T-cell (primary cell): Measurements from ENCODE around the gene ANKS1A. TPM values are rescaled to one million over a fixed set of nuclear protein-coding genes. Genes with fewer than 3 reads are reported as not detected.

ENCODE experiments used
- total RNA-seq, 35 experiments: library from RNA in 6 of 35; stranded (reverse) in 6 of 35; fragments of 120-200 nt in 1 of 35; gene quantifications; one replicate each; pipeline versions ENCODE4 v1.2.1 to v1.2.4 and lab custom pipeline; 2013 to 2026

Gene ANKS1A
- total RNA-seq, 5 donors from 2014 or later (not counting 1 experiment from before 2014, with no cell fraction given), result 11.1 to 14.4 (median 11.7) TPM

Other genes starting within 250 kb of the ANKS1A start
- gene ILRUN, start 192.5 kb upstream of the ANKS1A start, total RNA-seq, result 10 to 100 TPM; 61.0 to 76.6 (median 65.1) TPM
- gene SNRPC, start 131.8 kb upstream of the ANKS1A start, total RNA-seq, result 10 to 100 TPM; 57.9 to 60.8 (median 58.2) TPM
- gene BLTP3A, start 97.2 kb upstream of the ANKS1A start, total RNA-seq, result 10 to 100 TPM in 2 of 5 donors, 1 to 10 TPM in 3; 7.5 to 10.6 (median 9.5) TPM
- 10 to 100 TPM; 22.7 to 35.1 (median 25.7) TPM for gene TAF11, start 1.2 kb upstream of the ANKS1A start, total RNA-seq